ENCODE results near the gene NUDT13. TPM values are rescaled to one million over a fixed set of nuclear protein-coding genes. Genes with fewer than 3 reads are reported as not detected.

Gene NUDT13
- total RNA-seq, 1 experiment from 2014 or later, result 1.5 TPM

GRCh38 chr10:73117976-73118743, 7.9 kb downstream of the NUDT13 start:
- no peaks in the 10 kb centered on the region for H3K9me3 Mint-ChIP-seq
- no CpG with 5 or more reads among the region's 5 CpGs for WGBS (ENCODE audit: extremely low coverage, insufficient read length, low lambda C conversion rate)

More at GRCh38 chr10:73117976-73118743, 7.9 kb downstream of the NUDT13 start:
- Histone ChIP-seq H2BK120ac (ENCODE audit: low read depth, low read length, poor library complexity, severe bottlenecking) (no peak overlapping the region), H3K18ac (ENCODE audit: insufficient read length, low read depth, low read length) (no peak overlapping the region), H3T11ph (ENCODE audit: low read length) (no peak overlapping the region), H3K9ac (ENCODE audit: extremely low read depth, insufficient read length, low read length) (no peak overlapping the region), H2BK20ac (ENCODE audit: low read depth, low read length, poor library complexity, severe bottlenecking) (no peak overlapping the region), H3K79me1 (ENCODE audit: insufficient read depth, low read depth, low read length, poor library complexity, severe bottlenecking) (no peaks in the 10 kb centered on the region), H3K14ac (ENCODE audit: insufficient read depth, low read length) (no peak overlapping the region), H3K23ac (ENCODE audit: insufficient read length, low read depth, low read length) (no peak overlapping the region), H2BK5ac (ENCODE audit: insufficient read length, low read length) (no peak overlapping the region), H2AFZ (ENCODE audit: low read length) (no peak overlapping the region), H2BK12ac (ENCODE audit: insufficient read length, low read depth, low read length) (no peak overlapping the region), H3K4ac (ENCODE audit: low read depth, low read length) (no peak overlapping the region), H3K27ac (ENCODE audit: insufficient read length, low read depth, low read length) (no peak overlapping the region), H4K20me1 (ENCODE audit: control insufficient read depth, insufficient read depth, insufficient read length) (no peaks in the 10 kb centered on the region), H2AK5ac (ENCODE audit: insufficient read length, low read length) (no peak overlapping the region), H2BK15ac (ENCODE audit: low read depth, low read length) (no peak overlapping the region), H3K56ac (ENCODE audit: insufficient read length, low read depth, low read length) (no peak overlapping the region), H3K4me1 (ENCODE audit: insufficient read depth, low read length) (no peaks in the 10 kb centered on the region), H3K79me2 (ENCODE audit: insufficient read depth, low read length) (no peaks in the 10 kb centered on the region), H3K4me2 (ENCODE audit: insufficient read depth, insufficient read length, low read length) (no peak overlapping the region), H4K5ac (ENCODE audit: insufficient read length, low read depth, low read length) (no peak overlapping the region), H3K27me3 (ENCODE audit: insufficient read depth, low read length) (no peaks in the 10 kb centered on the region), H3K9me3 (ENCODE audit: control insufficient read depth, low read depth, low read length) (no peaks in the 10 kb centered on the region), H3K23me2 (ENCODE audit: insufficient read length, low read depth, low read length, poor library complexity, severe bottlenecking) (no peaks in the 10 kb centered on the region), H4K8ac (replicated peaks; ENCODE audit: insufficient read length, low read depth, low read length) (no peak overlapping the region), H4K91ac (ENCODE audit: insufficient read length, low read depth, low read length) (no peak overlapping the region)
- Mint-ChIP-seq H3K27ac (peak overlapping the region; percentile 53 to 91 (median 77); a peak in 1 of 7 replicates), H3K36me3 (ENCODE audit: insufficient read depth in 1 of 3, low read depth in 3 of 3) (peaks cover 2 to 15% (median 4%) of the 10 kb centered on the region in 3 experiments; a peak in 4 of 7 replicates), H3K4me3 (no peak overlapping the region), H3K27me3 (ENCODE audit: low read depth) (no peaks in the 10 kb centered on the region), H3K4me1 (peaks cover 8 to 9% of the 10 kb centered on the region in 2 experiments)
- no peak for DNase-seq
- no peak for TF ChIP-seq CTCF (conservative IDR thresholded peaks at IDR 0.05)

Data from H9 (cell line).